Activated CD8-positive, alpha-beta T cell treated with anti-CD3 and anti-CD28 coated beads for 36 hours (primary cell): Measurements from ENCODE around the gene TPP1. TPM values are rescaled to one million over a fixed set of nuclear protein-coding genes. Genes with fewer than 3 reads are reported as not detected.

Experiments used
- ATAC-seq: fragments of 200-7000 bp; cut with Tn5 transposase; one replicate; pipeline ENCODE4 v1.10.0; 2021; ENCODE audit warnings: mild to moderate bottlenecking, moderate library complexity
- CTCF ChIA-PET: fragments of 350-600 bp; sonication (Branson Sonifier 250); formaldehyde crosslinking; loops from one replicate; lab custom pipeline; 2021; ENCODE audit warnings: antibody characterized with exemption; lab: Charles Lee
- POLR2A ChIA-PET: fragments of 350-600 bp; sonication (Branson Sonifier 250); formaldehyde crosslinking; loops from one replicate; lab custom pipeline; 2021; ENCODE audit warnings: antibody characterized with exemption; lab: Charles Lee
- DNase-seq: peaks from one replicate; pipeline ENCODE4 v3.0.0-alpha.2; 2020
- H3K27ac Mint-ChIP-seq: one replicate; pipeline ENCODE4 v1.8.0; 2021; ENCODE audit warnings: mild to moderate bottlenecking, mixed read lengths
- H3K27me3 Mint-ChIP-seq: one replicate; pipeline ENCODE4 v1.8.0; 2021; ENCODE audit warnings: mixed read lengths
- H3K36me3 Mint-ChIP-seq: one replicate; pipeline ENCODE4 v1.8.0; 2021; ENCODE audit warnings: low read depth, mixed read lengths
- H3K4me1 Mint-ChIP-seq: one replicate; pipeline ENCODE4 v1.8.0; 2021; ENCODE audit warnings: low read depth, mixed read lengths
- H3K4me3 Mint-ChIP-seq: one replicate; pipeline ENCODE4 v1.8.0; 2021; ENCODE audit warnings: mild to moderate bottlenecking, moderate library complexity, mixed read lengths
- H3K9me3 Mint-ChIP-seq: one replicate; pipeline ENCODE4 v1.8.0; 2021; ENCODE audit warnings: mixed read lengths
- intact Hi-C: fragments of 100-400 bp; cut with micrococcal nuclease; formaldehyde crosslinking; loops from one replicate; pipeline ENCODE4 v1.10.0; 2022
- total RNA-seq, 2 experiments: library from RNA; stranded (reverse); gene quantifications; one replicate each; pipeline ENCODE4 v1.2.3, GENCODE V29; 2021
- TF ChIP-seq, protein P1 (sequence below): fragments of 200-600 bp; IDR thresholded peaks from one replicate; pipeline ENCODE4 v1.8.0; 2022; ENCODE audit warnings: antibody characterized with exemption, mild to moderate bottlenecking

TPP1 gene
- total RNA-seq, 2 experiments from 2014 or later: 28.1 to 31.4 TPM

DNA sequence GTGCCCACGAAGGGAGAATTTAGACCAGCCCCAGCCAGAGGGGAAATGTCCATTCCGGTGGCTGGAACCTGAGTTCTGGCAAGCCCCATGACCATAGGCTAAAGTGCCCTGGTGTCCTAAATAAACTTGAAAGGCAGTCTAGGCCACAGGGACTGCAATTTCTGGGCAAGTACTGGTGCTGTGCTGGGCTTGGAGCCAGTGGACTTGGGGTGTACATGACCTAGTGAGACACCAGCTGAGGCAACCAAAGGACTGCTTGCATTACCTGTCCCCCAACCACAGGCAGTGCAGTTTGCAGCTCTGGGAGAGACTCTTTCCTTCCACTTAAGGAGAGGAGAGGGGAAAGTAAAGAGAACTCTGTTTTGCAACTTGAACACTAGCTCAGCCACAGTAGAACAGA is 39.5 kb downstream of the TPP1 start:
- TF ChIP-seq, protein P1, sequence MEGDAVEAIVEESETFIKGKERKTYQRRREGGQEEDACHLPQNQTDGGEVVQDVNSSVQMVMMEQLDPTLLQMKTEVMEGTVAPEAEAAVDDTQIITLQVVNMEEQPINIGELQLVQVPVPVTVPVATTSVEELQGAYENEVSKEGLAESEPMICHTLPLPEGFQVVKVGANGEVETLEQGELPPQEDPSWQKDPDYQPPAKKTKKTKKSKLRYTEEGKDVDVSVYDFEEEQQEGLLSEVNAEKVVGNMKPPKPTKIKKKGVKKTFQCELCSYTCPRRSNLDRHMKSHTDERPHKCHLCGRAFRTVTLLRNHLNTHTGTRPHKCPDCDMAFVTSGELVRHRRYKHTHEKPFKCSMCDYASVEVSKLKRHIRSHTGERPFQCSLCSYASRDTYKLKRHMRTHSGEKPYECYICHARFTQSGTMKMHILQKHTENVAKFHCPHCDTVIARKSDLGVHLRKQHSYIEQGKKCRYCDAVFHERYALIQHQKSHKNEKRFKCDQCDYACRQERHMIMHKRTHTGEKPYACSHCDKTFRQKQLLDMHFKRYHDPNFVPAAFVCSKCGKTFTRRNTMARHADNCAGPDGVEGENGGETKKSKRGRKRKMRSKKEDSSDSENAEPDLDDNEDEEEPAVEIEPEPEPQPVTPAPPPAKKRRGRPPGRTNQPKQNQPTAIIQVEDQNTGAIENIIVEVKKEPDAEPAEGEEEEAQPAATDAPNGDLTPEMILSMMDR: no peak
- ChIA-PET CTCF (interaction anchor here (0.9 to 2.1 kb wide), 3 partner anchors 49 to 103 kb away, joined by 3 to 6 read pairs (median 4); partner anchors contain the start of gene MRPL17), POLR2A (no interaction called here)
- DNase-seq (no peak), ATAC-seq (no peak)
- intact Hi-C loops: no loop called here
- no peaks in the 10 kb centered on the region for H3K4me1 Mint-ChIP-seq
- H3K27ac Mint-ChIP-seq: no peak overlapping the region
- H3K36me3 Mint-ChIP-seq: peaks cover 38% of the 10 kb centered on the region
- H3K27me3 Mint-ChIP-seq: no peaks in the 10 kb centered on the region
- H3K4me3 Mint-ChIP-seq: no peak overlapping the region
- peaks cover 21% of the 10 kb centered on the region for H3K9me3 Mint-ChIP-seq

DNA sequence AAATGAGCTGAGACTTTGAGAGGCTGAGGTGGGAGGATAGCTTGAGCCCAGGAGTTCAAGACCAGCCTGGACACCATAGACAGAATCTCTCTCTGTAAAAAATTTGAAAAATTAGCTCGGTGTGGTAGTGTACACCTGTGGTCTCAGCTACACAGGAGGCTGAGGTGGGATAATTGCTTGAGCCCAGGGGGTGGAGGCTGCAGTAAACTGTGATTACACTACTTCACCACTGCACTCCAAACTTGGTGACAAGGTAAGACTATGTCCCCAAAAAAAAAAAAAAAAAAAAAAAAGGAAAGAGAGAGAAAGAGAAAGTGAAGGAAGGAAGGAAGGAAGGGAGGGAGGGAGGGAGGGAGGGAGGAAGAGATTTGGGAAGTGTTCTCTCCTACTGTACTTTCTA is 41.1 kb downstream of the TPP1 start:
- intact Hi-C loops: no loop called here
- no peak for DNase-seq
- POLR2A ChIA-PET: no interaction called here
- ATAC-seq: peak; percentile 37
- peaks cover 10% of the 10 kb centered on the region for H3K9me3 Mint-ChIP-seq
- peaks cover 26% of the 10 kb centered on the region for H3K36me3 Mint-ChIP-seq
- TF ChIP-seq, protein P1: no peak
- no peaks in the 10 kb centered on the region for H3K4me1 Mint-ChIP-seq
- H3K4me3 Mint-ChIP-seq: no peak overlapping the region
- no peak overlapping the region for H3K27ac Mint-ChIP-seq
- CTCF ChIA-PET: no interaction called here
- H3K27me3 Mint-ChIP-seq: no peaks in the 10 kb centered on the region

DNA sequence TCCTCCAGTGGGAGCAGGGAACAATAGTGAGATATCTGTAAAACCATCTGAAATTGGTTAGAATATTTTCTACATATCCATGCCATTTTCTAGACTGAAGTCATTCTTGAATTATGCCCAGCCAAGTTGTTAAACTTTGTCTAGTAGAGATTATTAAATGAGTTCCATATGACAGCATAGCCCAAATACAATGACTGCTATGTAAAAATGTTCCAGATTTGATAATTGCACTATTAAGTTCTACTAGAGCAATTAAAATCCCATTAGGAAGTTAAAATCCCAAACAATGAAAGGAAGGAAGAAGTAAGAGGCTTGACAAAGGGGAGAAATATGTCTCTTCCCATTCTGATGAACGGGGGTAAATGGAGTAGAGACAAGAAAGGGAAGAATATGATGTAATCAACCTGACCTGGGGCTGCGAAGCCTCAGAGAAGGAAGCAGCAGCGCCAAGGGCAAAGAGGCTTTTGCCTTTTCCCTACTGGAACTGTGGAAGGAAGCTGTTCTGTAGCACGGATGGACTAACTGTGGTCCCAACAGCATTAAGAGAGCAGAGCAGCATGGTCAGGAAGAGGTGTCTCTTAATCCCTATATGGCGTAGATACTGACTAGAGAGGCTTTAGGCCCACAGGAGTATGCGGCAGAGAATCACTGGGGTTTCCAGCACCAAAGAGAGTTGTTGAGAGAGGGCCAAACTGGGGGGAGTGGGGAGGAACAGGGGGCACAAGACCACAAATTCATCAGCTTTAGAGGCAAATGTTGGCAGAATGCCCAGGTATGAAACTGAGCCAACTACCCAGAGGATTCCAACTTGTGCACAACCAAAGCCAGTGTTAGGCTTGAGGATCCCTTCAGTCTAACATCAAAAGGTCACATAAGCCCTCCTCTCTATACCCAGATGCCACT is 42.5 kb downstream of the TPP1 start:
- intact Hi-C loops: no loop called here
- CTCF ChIA-PET: interaction anchor here (1.9 kb wide), 1 partner anchor 133 kb away, joined by 5 read pairs; no protein-coding TSS in a partner anchor

DNA sequence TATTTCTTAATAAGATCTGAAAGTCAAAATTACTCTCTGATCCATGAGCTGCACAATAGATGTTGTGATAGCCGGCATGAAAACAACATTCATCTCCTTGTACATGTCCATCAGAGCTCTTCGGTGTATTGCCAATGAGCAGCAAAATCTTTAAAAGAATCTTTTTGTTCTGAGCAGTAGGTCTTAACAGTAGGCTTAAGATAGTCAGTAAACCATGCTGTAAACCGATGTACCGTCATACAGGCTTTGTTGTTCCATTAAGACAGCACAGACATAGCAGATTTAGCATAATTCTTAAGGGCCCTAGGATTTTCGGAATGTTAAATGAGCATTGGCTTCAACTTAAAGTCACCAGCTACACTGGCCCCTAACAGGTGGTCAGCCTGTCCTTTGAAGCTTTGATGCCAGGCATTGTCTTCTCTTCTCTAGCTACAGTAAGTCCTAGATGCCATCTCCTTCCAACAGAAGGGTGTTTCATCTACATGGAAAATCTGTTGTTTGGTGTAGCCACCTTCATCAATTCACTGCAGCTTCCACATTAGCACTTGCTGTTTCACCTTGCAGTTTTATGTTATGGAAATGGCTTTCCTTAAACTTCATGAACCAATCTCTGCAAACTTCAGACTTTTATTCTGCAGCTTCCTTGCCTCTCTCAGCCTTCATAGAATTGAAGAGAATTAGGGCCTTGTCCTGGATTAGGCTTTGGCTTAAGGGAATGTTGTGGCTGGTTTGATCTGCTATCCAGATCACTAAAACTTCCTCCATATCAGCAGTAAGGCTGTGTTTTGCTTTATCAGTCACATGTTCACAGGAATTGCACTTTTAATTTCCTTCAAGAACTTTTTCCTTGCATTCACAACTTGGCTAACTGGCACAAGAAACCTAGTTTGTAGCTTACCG is 44.2 kb downstream of the TPP1 start:
- Mint-ChIP-seq H3K9me3 (no peaks in the 10 kb centered on the region), H3K36me3 (peaks cover 16% of the 10 kb centered on the region), H3K4me1 (no peaks in the 10 kb centered on the region), H3K27me3 (no peaks in the 10 kb centered on the region), H3K27ac (no peak overlapping the region), H3K4me3 (no peak overlapping the region)
- ATAC-seq: no peak
- TF ChIP-seq, protein P1: no peak
- ChIA-PET POLR2A (interaction anchor here (0.6 to 1.2 kb wide), 2 partner anchors 29 to 101 kb away, joined by 3 read pairs; no protein-coding TSS in a partner anchor), CTCF (interaction anchor here (0.7 to 1.9 kb wide), 6 partner anchors 11 to 222 kb away, joined by 3 to 5 read pairs (median 4); no protein-coding TSS in a partner anchor)
- DNase-seq: no peak
- intact Hi-C loops: no loop called here

More for the DNA sequence above, 42.5 kb downstream of the TPP1 start:
- ATAC-seq: no peak
- peaks cover 22% of the 10 kb centered on the region for H3K36me3 Mint-ChIP-seq
- no peaks in the 10 kb centered on the region for H3K9me3 Mint-ChIP-seq
- POLR2A ChIA-PET: no interaction called here
- DNase-seq: no peak
- no peaks in the 10 kb centered on the region for H3K27me3 Mint-ChIP-seq
- TF ChIP-seq, protein P1: no peak
- H3K4me3 Mint-ChIP-seq: no peak overlapping the region
- no peaks in the 10 kb centered on the region for H3K4me1 Mint-ChIP-seq
- no peak overlapping the region for H3K27ac Mint-ChIP-seq
